Testis (tissue), 2 donors: ENCODE data around the gene SCT.

ENCODE experiments used
- CTCF ChIP-seq, 3 experiments: fragments of 450-650 bp in 2 of 3; fragments of 200-600 bp in 1 of 3; sonication (generic) in 1 of 3; IDR thresholded peaks; one replicate each; pipeline ENCODE4 v1.5.1; 2016 to 2019; ENCODE audit warnings: antibody characterized with exemption in 3 of 3, mild to moderate bottlenecking in 2 of 3, moderate library complexity in 1 of 3
- POLR2A ChIP-seq: fragments of 450-650 bp; IDR thresholded peaks from one replicate; pipeline ENCODE4 v1.6.1; 2017; ENCODE audit warnings: antibody characterized with exemption, mild to moderate bottlenecking, moderate library complexity

DNA sequence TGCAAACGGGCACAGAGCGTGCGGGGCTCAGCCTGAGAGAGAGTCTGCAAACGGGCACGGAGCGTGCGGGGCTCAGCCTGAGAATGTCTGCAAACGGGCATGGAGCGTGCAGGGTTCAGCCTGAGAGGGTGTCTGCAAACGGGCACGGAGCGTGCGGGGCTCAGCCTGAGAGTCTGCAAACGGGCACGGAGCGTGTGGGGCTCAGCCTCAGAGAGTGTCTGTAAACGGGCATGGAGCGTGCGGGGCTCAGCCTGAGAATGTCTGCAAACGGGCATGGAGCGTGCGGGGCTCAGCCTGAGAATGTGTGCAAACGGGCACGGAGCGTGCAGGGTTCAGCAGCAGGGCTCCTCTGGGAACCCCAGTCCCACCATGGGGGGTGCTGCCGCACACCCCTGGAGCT is 37.2 kb downstream of the SCT start:
- TF ChIP-seq CTCF (IDR thresholded peaks at IDR 0.05) (no peak), POLR2A (no peak)
